ENCODE results near the gene RHOH.
"Not testable (repeated sequence)": the region's sequence is repeated elsewhere in the genome, so short reads cannot be mapped to it uniquely, and the experiment has no call there.

Gene RHOH, protein sequence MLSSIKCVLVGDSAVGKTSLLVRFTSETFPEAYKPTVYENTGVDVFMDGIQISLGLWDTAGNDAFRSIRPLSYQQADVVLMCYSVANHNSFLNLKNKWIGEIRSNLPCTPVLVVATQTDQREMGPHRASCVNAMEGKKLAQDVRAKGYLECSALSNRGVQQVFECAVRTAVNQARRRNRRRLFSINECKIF

DNA sequence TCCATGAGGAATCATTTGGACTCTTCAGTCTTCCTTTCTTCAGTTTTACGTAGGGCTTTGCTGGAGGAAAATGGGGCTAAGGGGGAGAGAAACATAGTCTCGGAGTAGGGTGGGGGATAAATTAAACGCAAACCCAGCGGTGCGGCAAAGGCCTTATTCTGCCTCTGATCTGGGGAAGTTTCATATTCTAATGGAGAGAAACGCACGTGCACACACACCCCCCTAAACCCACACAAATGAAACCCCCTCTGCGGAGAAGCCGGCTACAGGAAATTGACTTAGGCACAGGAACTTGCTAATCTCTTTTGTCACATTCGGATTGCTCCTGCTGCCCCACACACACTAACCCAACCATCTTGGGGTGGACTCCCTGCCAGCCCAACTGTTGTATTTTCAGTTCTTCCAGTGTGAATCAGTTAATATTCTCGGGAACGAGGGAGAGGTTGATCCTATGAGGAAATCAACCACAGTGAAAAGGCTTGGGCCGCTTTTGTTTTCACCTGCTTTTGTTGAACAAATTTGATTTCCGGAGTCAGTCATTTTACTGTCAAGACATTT lies at the start of gene RHOH:
RHOH (plus strand) TSS at position 308 of the 558 bp plus-strand sequence. CDS start 46,356 bp downstream, outside the sequence.
- no peaks in the 10 kb centered on the region for H3K9me3 ChIP-seq (ENCODE audit: control insufficient read depth, insufficient read depth, low read length)
- no peaks in the 10 kb centered on the region for H3K27me3 ChIP-seq (ENCODE audit: control insufficient read depth, insufficient read depth, low read length)
- H3K4me3 ChIP-seq (ENCODE audit: low read length) = no peak within 1 kb of the TSS; the same call in 1 of the 2 replicates
- H3K36me3 ChIP-seq (ENCODE audit: control insufficient read depth, insufficient read depth, low read length) = no peaks in the 10 kb centered on the region
- H3K27ac ChIP-seq (ENCODE audit: low read length) = no peak within 1 kb of the TSS
- no peak for DNase-seq (ENCODE audit: low read depth, low spot score)
- WGBS (ENCODE audit: insufficient coverage, insufficient read length) = no CpG with 5 or more reads among the region's 14 CpGs
- peaks cover 8% of the 10 kb centered on the region for H3K4me1 ChIP-seq (ENCODE audit: control insufficient read depth, insufficient read depth, low read length)

- H3K27me3 ChIP-seq (ENCODE audit: control insufficient read depth, insufficient read depth, low read length); DNase-seq (ENCODE audit: low read depth, low spot score); H3K9me3 ChIP-seq (ENCODE audit: control insufficient read depth, insufficient read depth, low read length); H3K27ac ChIP-seq (ENCODE audit: low read length); H3K4me1 ChIP-seq (ENCODE audit: control insufficient read depth, insufficient read depth, low read length); H3K4me3 ChIP-seq (ENCODE audit: low read length); H3K36me3 ChIP-seq (ENCODE audit: control insufficient read depth, insufficient read depth, low read length): not testable (repeated sequence)
- no CpG with 5 or more reads among the region's 31 CpGs for WGBS (ENCODE audit: insufficient coverage, insufficient read length)
Measured at GRCh38 chr4:40147490-40147889, 49.3 kb upstream of the RHOH start.

DNA sequence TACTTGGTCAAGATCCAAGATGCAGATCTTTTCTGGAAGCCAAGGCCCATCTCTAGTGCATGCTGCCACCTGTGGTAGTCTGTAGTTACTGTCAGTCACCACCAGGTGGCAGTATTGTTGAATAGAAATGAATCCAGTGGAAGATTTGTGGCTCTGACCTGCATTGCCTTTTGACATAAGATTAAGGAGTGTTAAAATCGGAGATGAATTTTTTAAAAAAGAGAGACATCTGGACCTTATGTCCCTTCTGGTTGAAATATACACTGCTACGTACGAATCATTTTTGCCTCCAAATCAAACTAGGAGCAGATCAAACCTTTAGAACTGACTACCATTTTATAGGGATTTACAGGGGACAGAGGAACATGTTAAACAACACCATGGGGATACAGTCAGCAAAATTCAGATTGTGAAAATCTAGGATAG lies 46.9 kb upstream of the RHOH start:
- Histone ChIP-seq H3K9me3 (ENCODE audit: control insufficient read depth, insufficient read depth, low read length) (no peaks in the 10 kb centered on the region), H3K36me3 (ENCODE audit: control insufficient read depth, insufficient read depth, low read length) (no peaks in the 10 kb centered on the region)
- WGBS (ENCODE audit: insufficient coverage, insufficient read length) = no CpG with 5 or more reads among the region's 3 CpGs

GRCh38 chr4:40150932-40151331 lies 45.9 kb upstream of the RHOH start:
- 100% methylated on average over 1 of the region's 3 CpGs for WGBS (ENCODE audit: insufficient coverage, insufficient read length)
- no peaks in the 10 kb centered on the region for H3K36me3 ChIP-seq (ENCODE audit: control insufficient read depth, insufficient read depth, low read length)

More for the DNA sequence above, 46.9 kb upstream of the RHOH start:
- H3K27me3 ChIP-seq (ENCODE audit: control insufficient read depth, insufficient read depth, low read length) = no peaks in the 10 kb centered on the region
- no peak overlapping the region for H3K4me3 ChIP-seq (ENCODE audit: low read length)
- no peaks in the 10 kb centered on the region for H3K4me1 ChIP-seq (ENCODE audit: control insufficient read depth, insufficient read depth, low read length)
- no peak overlapping the region for H3K27ac ChIP-seq (ENCODE audit: low read length)
- peak; percentile 63 for DNase-seq (ENCODE audit: low read depth, low spot score)

GRCh38 chr4:40152637-40153036 lies 44.2 kb upstream of the RHOH start:
- Histone ChIP-seq H3K4me1 (ENCODE audit: control insufficient read depth, insufficient read depth, low read length) (no peaks in the 10 kb centered on the region), H3K9me3 (ENCODE audit: control insufficient read depth, insufficient read depth, low read length) (no peaks in the 10 kb centered on the region), H3K27ac (ENCODE audit: low read length) (no peak overlapping the region), H3K27me3 (ENCODE audit: control insufficient read depth, insufficient read depth, low read length) (no peaks in the 10 kb centered on the region), H3K4me3 (ENCODE audit: low read length) (no peak overlapping the region), H3K36me3 (ENCODE audit: control insufficient read depth, insufficient read depth, low read length) (no peaks in the 10 kb centered on the region)
- no peak for DNase-seq (ENCODE audit: low read depth, low spot score)
- no CpG with 5 or more reads among the region's 4 CpGs for WGBS (ENCODE audit: insufficient coverage, insufficient read length)

More at GRCh38 chr4:40150932-40151331, 45.9 kb upstream of the RHOH start:
- Histone ChIP-seq H3K27ac (ENCODE audit: low read length) (no peak overlapping the region), H3K9me3 (ENCODE audit: control insufficient read depth, insufficient read depth, low read length) (no peaks in the 10 kb centered on the region), H3K4me1 (ENCODE audit: control insufficient read depth, insufficient read depth, low read length) (no peaks in the 10 kb centered on the region), H3K4me3 (ENCODE audit: low read length) (no peak overlapping the region), H3K27me3 (ENCODE audit: control insufficient read depth, insufficient read depth, low read length) (no peaks in the 10 kb centered on the region)
- no peak for DNase-seq (ENCODE audit: low read depth, low spot score)

- no peaks in the 10 kb centered on the region for H3K4me1 ChIP-seq (ENCODE audit: control insufficient read depth, insufficient read depth, low read length)
- no peaks in the 10 kb centered on the region for H3K36me3 ChIP-seq (ENCODE audit: control insufficient read depth, insufficient read depth, low read length)
- H3K4me3 ChIP-seq (ENCODE audit: low read length) = no peak overlapping the region
- H3K27ac ChIP-seq (ENCODE audit: low read length) = no peak overlapping the region
- no peaks in the 10 kb centered on the region for H3K9me3 ChIP-seq (ENCODE audit: control insufficient read depth, insufficient read depth, low read length)
- no peak for DNase-seq (ENCODE audit: low read depth, low spot score)
- H3K27me3 ChIP-seq (ENCODE audit: control insufficient read depth, insufficient read depth, low read length) = no peaks in the 10 kb centered on the region
- WGBS (ENCODE audit: insufficient coverage, insufficient read length) = 100% methylated on average over 1 of the region's 4 CpGs
Measured at GRCh38 chr4:40157436-40157835, 39.4 kb upstream of the RHOH start.

- no peaks in the 10 kb centered on the region for H3K9me3 ChIP-seq (ENCODE audit: control insufficient read depth, insufficient read depth, low read length)
- no peak overlapping the region for H3K4me3 ChIP-seq (ENCODE audit: low read length)
- no peak for DNase-seq (ENCODE audit: low read depth, low spot score)
- WGBS (ENCODE audit: insufficient coverage, insufficient read length) = no CpG with 5 or more reads among the region's 9 CpGs
- no peaks in the 10 kb centered on the region for H3K4me1 ChIP-seq (ENCODE audit: control insufficient read depth, insufficient read depth, low read length)
- H3K27me3 ChIP-seq (ENCODE audit: control insufficient read depth, insufficient read depth, low read length) = no peaks in the 10 kb centered on the region
- H3K36me3 ChIP-seq (ENCODE audit: control insufficient read depth, insufficient read depth, low read length) = no peaks in the 10 kb centered on the region
- H3K27ac ChIP-seq (ENCODE audit: low read length) = no peak overlapping the region
Measured at GRCh38 chr4:40160258-40160657, 36.6 kb upstream of the RHOH start.

DNA sequence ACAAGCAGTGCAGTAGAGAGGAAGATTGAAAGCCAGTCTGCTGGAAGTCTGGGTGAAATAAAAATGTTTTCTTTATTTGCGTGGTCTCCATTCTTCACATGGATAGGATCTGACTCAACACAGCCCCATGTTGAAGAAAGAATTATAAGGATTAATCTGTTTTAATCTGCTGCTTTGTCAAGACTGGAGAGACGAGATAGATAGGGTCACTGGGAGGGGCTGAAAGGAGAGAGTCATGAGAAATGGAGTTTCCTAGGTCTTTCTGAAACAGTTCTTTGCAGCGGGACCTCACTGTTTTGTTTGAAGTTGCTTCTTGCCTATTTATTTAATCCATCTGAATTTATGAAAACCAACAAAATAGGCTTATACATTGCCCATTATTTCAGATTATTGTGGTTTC lies 32.4 kb upstream of the RHOH start:
- no CpG with 5 or more reads among the region's 3 CpGs for WGBS (ENCODE audit: insufficient coverage, insufficient read length)
- Histone ChIP-seq H3K27ac (ENCODE audit: low read length) (no peak overlapping the region), H3K36me3 (ENCODE audit: control insufficient read depth, insufficient read depth, low read length) (no peaks in the 10 kb centered on the region), H3K4me1 (ENCODE audit: control insufficient read depth, insufficient read depth, low read length) (no peaks in the 10 kb centered on the region; the same call in 1 of the 2 replicates), H3K27me3 (ENCODE audit: control insufficient read depth, insufficient read depth, low read length) (no peaks in the 10 kb centered on the region), H3K4me3 (ENCODE audit: low read length) (no peak overlapping the region), H3K9me3 (ENCODE audit: control insufficient read depth, insufficient read depth, low read length) (no peaks in the 10 kb centered on the region)
- no peak for DNase-seq (ENCODE audit: low read depth, low spot score)

GRCh38 chr4:40165916-40166315 lies 30.9 kb upstream of the RHOH start:
- Histone ChIP-seq H3K4me3 (ENCODE audit: low read length) (no peak overlapping the region), H3K27ac (ENCODE audit: low read length) (no peak overlapping the region), H3K27me3 (ENCODE audit: control insufficient read depth, insufficient read depth, low read length) (no peaks in the 10 kb centered on the region), H3K36me3 (ENCODE audit: control insufficient read depth, insufficient read depth, low read length) (no peaks in the 10 kb centered on the region), H3K4me1 (ENCODE audit: control insufficient read depth, insufficient read depth, low read length) (no peaks in the 10 kb centered on the region; the same call in 1 of the 2 replicates), H3K9me3 (ENCODE audit: control insufficient read depth, insufficient read depth, low read length) (no peaks in the 10 kb centered on the region)
- no CpG with 5 or more reads among the region's 1 CpG for WGBS (ENCODE audit: insufficient coverage, insufficient read length)
- DNase-seq (ENCODE audit: low read depth, low spot score) = no peak

GRCh38 chr4:40168070-40168469 lies 28.8 kb upstream of the RHOH start:
- Histone ChIP-seq H3K27ac (ENCODE audit: low read length) (no peak overlapping the region), H3K4me1 (ENCODE audit: control insufficient read depth, insufficient read depth, low read length) (no peaks in the 10 kb centered on the region; the same call in 1 of the 2 replicates), H3K9me3 (ENCODE audit: control insufficient read depth, insufficient read depth, low read length) (no peaks in the 10 kb centered on the region), H3K36me3 (ENCODE audit: control insufficient read depth, insufficient read depth, low read length) (no peaks in the 10 kb centered on the region), H3K4me3 (ENCODE audit: low read length) (no peak overlapping the region), H3K27me3 (ENCODE audit: control insufficient read depth, insufficient read depth, low read length) (no peaks in the 10 kb centered on the region)
- no peak for DNase-seq (ENCODE audit: low read depth, low spot score)

DNA sequence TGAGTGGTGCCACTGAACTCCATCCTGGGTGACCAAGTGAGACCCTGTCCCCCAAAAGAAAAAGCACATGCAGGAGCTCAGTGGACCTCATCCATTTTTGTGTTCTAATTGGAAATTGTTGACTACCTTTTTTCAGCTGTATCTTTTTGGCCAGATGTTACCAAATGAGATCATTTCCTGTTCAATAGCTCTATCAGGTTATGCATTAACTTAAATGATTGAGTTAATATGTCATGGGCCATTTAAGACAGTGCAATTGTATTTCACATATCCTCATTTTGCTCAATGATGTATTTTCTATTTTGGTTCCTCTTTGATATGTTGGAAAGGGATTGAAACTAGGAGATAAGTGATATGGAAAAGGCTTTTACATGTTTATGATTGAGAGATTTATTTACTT lies 26.2 kb upstream of the RHOH start:
- Histone ChIP-seq H3K27ac (ENCODE audit: low read length) (no peak overlapping the region), H3K4me1 (ENCODE audit: control insufficient read depth, insufficient read depth, low read length) (no peaks in the 10 kb centered on the region; the same call in 1 of the 2 replicates), H3K9me3 (ENCODE audit: control insufficient read depth, insufficient read depth, low read length) (no peaks in the 10 kb centered on the region), H3K27me3 (ENCODE audit: control insufficient read depth, insufficient read depth, low read length) (no peaks in the 10 kb centered on the region), H3K4me3 (ENCODE audit: low read length) (no peak overlapping the region), H3K36me3 (ENCODE audit: control insufficient read depth, insufficient read depth, low read length) (no peaks in the 10 kb centered on the region)
- DNase-seq (ENCODE audit: low read depth, low spot score) = no peak

All from iPS DF 6.9 (cell line).